Amniotic epithelial cell (primary cell): ENCODE data around the gene MKLN1.

Experiments used
- DNase-seq: peaks from one replicate; pipeline ENCODE4 v3.0.0-alpha.2; 2010; ENCODE audit warnings: low read depth

MKLN1 gene

DNA sequence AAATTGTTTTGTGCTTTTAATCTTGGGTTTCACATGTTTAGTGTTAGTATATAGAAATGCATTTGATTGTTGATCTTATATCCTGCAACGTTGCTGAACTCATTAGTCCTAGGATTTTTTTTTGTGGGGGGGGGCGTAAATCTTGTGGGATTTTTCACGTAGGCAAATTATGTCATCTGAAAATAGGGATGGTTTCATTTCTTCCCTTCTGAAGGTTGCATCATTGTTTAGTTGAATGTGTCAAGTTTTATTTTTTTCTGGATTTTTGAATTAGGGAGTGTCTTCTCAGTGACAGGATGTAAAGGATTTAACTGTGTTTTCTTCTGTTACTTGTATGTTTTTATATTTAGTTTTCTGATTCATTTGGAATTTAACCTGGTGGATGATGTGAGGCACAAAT, 26.7 kb downstream of the MKLN1 start:
- peak; percentile 24 for DNase-seq

DNA sequence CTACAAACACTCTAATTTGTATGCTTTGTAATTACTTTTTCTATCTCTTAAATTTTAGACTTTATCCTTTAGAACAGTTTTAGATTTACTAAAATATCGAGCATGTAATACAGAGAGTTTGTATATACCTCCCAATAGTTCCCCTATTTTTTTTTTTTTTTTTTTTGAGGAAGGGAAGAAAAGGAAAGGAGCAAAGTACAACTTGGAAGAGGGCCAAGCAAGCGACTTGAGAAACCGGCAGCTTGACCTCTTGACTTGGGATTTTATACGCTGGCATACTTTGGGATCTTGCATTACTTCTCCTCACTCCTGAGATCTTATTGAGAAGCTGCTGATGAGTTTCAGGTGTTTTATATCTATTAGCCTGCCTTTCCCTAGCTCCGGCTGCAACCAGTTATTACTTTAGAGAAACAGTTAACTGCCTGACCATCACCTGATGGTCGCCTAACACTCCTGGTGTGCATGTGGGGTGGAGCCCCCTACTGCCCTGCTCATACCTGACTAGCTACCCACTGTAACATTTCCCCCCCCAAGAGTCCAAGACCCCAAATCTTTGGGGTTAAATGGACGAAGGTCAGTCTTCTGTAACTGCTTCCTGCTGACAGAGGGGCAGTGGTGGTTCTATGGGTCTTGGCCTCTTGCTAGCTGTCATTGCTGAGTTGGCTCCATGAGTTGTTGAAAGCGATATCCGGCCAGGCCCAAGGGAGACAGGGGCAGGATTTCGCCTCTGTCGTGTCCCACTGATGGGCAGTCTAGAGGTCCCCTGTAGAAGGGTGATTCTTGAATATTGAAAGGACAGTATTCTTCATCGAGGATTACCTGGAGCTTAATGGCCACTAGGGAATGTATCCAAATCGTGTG, 28.5 kb downstream of the MKLN1 start:
- peak; percentile 27 for DNase-seq

DNA sequence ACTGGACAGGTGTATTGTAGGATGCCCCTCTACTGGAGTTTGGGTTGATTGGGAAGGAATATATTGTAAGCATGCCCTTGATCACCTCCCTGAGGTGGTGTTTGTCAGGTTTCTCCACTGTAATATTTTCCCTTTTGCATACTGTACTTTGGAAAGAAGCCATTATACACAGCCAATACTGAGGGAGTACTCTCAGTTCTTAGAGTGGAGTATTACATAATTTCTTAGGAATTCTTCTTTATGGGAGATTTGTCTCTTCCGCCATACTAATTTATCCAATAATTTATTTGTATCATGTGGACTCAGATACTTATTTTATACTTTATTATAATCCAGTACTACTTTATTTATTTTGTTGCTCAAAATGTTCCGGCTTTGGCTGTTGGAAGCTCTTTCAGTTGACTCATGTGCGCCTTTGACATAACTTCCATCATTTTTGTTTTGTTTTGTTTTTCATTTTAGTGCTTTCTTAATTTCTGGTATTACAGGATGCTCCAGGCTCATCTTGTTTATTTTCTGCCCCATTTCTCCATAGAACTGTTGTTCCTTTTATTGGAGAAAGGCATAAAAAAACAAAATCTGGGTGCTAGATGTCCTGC, 29.7 kb downstream of the MKLN1 start:
- DNase-seq = peak; percentile 16

- no peak for DNase-seq
Observed at GRCh38 chr7:131358636-131359035, 31.0 kb downstream of the MKLN1 start.

DNA sequence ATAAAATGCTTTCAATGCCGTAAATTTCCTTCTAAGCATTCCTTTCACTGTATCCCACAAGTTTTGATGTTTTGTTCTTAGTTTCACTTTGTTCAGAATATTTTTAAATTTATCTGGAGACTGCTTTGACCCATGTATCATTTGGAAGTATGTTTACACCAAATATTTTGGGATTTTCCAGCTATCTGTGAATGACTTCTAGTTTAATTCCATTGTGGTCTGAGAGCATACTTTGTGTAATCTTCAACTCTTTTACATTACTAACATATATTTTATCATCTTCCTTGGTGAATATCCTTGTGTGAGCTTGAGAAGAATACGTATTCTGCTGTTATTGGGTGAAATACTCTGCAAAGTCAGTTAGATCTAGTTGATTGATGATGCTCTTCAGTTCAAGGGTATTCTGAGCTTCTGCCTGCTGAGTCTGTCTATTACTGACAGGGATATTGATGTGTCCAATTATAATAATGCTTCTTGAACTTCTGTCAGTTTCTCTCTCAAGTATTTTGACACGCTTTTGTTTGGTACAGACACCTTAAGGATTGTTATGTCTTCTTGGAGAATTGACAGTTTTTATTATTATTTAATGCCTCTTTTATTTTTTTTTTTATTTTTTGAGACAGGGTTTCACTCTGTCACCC, 31.6 kb downstream of the MKLN1 start:
- DNase-seq = peak; percentile 73

GRCh38 chr7:131363719-131364118, 36.0 kb downstream of the MKLN1 start:
- DNase-seq = no peak

DNA sequence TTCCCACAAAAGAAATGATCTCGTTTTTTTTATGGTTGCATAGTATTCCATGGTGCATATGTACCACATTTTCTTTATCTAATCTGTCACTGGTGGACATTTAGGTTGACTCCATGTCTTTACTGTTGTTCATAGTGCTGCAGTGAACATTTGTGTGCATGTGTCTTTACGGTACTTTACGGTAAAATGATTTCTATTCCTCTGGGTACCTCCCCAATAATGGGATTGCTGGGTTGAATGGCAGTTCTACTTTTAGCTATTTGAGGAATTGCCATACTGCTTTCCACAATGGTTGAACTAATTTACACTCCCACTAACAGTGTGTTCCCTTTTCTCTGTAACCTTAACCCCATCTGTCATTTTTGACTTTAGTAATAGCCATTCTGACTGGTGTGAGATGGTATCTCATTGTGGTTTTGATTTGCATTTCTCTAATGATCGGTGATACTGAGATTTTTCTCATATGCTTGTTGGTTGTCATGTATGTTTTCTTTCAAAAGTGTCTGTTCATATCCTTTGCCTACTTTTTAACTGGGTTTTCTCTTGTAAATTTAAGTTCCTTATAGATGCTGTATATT, 37.2 kb downstream of the MKLN1 start:
- DNase-seq = no peak

GRCh38 chr7:131365838-131366237, 38.2 kb downstream of the MKLN1 start:
- peak; percentile 76 for DNase-seq

DNA sequence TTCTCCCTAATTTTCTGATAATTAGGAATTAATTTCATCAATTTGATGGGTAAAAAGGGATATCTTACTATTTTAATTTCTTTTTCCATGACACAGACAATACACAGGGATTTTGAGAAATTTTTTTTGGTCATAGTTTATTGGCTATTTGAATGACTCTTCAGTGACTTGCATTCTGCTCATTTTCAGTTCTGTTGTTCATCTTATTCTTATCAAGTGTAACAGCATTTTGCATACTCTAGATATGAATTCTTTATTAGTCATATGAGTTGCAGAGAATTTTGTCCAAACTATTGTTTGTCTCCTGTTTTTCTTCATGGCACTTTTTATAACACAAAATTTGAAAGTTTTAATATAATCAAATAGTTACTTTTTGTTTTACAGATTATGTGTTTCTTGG, 41.7 kb downstream of the MKLN1 start:
- peak; percentile 61 for DNase-seq

DNA sequence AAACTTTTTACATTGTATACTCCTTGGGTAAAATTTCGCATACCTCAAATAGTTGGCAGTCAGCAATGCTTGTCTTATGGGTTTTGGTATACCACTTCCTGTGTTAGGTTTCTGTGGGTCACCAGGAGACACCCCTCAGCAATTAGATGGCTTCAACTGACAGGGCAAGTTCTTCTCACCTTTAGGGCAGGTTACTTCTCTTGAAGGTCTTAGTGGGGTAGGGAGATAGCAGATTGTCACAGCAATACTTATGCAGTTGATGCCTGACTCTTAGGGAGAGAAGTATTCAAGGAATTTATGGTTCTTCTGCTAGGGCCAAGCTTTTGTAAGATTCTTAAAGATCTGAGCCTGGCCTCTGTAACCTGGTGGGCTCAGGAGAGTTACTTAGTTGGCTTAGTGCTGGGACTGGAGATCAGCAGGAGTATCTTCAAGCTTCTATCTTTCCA, 42.9 kb downstream of the MKLN1 start:
- DNase-seq = peak; percentile 59

GRCh38 chr7:131371411-131371810, 43.7 kb downstream of the MKLN1 start:
- no peak for DNase-seq

DNA sequence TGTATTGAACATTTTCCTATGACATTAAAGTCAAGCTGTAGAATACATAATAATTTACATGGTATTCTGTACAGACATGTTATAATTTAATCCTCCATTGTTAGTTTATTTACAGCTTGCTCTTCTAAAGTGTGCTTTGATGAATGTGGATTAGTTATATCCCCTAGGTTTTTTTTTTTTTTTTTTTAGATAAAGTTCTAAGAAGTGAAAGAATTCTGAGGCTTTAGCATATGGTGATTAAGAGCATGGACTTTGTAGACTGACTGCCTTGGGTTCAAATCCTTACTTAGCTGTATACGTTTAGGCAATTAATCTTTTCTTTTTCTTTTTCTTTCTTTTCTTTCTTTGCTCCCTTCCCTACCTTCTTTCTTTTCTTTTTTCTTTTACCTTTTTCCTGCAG, 44.9 kb downstream of the MKLN1 start:
- no peak for DNase-seq

DNA sequence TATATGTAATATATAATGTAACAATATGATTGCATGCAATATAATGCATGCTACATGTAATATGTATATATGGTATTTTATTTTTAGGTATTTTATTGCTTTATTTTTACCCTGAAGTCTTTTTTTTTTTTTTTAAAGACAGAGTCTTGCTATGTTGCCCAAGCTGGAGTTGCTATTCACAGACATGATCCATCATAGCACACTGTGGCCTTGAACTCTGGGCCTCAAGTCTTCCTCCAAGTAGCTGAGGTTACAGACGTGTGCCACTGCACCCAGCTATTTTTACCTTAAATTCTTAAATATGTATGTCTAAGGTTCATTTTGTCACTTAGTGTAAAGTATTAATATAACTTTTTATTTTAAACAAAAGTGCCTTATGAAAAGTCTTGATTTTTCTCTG, 47.1 kb downstream of the MKLN1 start:
- no peak for DNase-seq

DNA sequence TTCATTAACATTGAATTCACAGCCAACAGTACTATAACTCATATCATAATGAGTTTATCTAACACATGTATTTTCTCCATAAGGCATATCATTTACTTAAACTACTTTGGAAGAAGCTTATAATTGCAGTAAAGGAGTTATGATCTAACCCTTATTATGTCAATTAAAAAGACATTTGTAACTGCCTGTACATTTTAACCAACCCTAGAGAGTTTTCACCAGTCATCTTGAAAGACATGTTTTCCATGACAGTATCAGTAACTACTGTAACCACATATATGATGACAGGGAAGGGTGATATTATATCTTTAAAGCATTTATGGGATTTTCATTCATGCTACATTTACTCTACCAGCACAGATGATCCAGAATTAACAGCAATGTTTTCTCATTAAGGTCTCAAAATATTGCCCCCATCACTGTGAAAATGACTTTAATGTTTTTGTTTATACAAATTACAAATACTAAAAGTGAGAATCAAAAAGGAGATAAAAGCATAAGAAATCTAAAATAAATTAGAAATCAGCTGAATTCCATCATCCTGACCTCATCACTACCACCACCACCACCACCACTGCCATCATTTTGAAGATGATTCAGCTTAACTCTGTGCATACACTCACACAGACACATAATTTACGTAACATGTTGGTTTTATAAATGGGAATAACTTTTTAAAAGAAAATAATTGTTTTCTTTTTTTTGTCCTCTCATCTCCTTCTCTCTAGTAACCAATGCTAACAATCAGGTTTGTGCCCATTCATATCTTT, 53.6 kb downstream of the MKLN1 start:
- peak; percentile 82 for DNase-seq

DNA sequence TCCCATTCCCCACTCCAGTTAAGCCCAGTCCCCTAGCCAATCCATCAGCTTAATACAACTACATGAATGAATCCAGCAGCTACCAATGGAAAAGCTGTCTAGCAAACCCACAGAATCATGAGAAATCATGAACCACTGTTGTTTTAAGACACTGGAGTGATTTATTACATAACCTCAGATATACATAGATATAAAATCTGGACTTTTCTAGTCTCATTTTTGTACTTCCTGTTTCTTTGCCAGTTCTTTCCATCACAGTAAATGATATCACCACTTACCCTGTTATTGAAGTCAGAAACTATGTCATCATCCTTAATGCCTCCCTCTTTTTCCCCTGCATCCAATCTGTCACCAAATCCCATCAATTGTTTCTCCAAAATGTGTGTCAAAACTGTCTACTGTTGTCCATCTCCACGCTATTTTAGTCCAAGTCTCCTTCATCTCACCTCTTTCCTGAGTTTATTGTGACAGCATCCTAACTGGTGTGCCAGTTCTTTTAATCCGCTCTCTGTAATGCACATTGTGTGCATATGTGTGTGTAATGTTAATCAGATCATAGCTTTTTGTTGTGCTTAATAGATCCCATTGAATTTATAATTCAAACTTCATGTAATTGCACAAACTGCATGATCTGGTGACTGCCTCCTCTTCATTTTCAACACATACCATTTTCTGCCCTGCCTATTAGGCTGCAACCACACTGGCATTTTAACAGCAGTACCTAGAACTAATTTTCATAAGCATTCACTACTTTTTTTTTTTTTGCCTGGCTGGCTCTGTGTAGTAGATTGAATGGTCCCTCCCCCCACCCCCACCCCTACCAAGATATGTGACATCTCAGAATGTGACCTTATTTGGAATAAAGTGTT, 56.0 kb downstream of the MKLN1 start:
- peak; percentile 62 for DNase-seq

DNA sequence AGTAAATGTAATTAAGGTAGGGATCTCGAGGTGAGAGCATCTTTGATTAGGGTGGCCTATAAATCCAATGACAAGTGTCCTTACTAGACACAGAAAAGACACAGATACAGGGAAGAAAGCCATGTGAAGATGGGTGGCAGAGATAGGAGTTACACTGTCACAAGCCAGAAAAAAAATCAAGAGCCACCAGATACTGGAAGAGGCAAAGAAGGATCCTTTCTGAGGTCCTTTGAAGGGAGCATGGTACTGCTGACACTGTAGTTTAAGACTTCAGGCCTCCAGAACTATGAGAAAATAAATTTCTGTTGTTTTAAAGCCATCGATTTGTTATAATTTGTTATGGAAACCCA, 56.6 kb downstream of the MKLN1 start:
- DNase-seq = no peak

DNA sequence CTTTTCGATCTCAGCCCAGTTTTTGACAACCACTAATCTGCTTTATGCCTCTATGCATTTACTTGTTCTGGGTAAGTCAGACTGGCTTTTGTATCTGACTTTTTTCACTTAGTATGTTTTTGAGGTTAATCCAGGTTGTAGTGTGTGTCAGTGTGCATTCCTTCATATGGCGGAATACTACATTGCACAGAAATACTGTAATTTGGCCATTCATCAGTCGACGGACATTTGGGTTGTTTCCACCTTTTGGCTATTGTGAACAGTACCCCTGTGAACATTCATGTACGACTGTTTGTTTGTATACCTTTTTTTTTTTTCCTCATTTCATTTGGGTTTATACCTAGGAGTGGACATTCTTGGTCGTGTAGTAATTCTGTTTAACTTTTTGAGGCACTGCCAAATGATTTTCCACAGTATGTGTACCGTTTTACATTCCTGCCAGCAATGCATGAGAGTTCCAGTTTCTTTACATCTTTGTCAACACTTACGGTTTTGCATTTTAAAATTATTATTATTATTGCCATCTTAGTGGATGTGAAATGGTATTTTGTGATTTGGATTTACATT, 57.4 kb downstream of the MKLN1 start:
- DNase-seq = peak; percentile 42

GRCh38 chr7:131388126-131388525, 60.5 kb downstream of the MKLN1 start:
- DNase-seq = no peak

- no peak for DNase-seq
Observed at GRCh38 chr7:131390275-131390674, 62.6 kb downstream of the MKLN1 start.

GRCh38 chr7:131391145-131391544, 63.5 kb downstream of the MKLN1 start:
- DNase-seq = no peak

- DNase-seq = peak; percentile 74
Observed at GRCh38 chr7:131400681-131401176, 73.1 kb downstream of the MKLN1 start.
